Muscle layer of colon (tissue), 2 donors: ENCODE results near the gene FAM9C.
"Not testable (repeated sequence)": the region's sequence is repeated elsewhere in the genome, so short reads cannot be mapped to it uniquely, and the experiment has no call there.

Experiments used
- H3K27ac ChIP-seq: one replicate; pipeline ENCODE4 v1.7.0; 2013; ENCODE audit warnings: low read depth, mild to moderate bottlenecking, low read length, moderate library complexity
- H3K27me3 ChIP-seq, 2 donors: one replicate each; pipeline ENCODE4 v1.7.0; 2013; ENCODE audit warnings: low read length in 2 of 2, mild to moderate bottlenecking in 2 of 2; ENCODE audit not compliant: insufficient read depth in 2 of 2, control insufficient read depth in 1 of 2
- H3K36me3 ChIP-seq: one replicate; pipeline ENCODE4 v1.7.0; 2013; ENCODE audit warnings: mild to moderate bottlenecking, low read length; ENCODE audit not compliant: insufficient read depth
- H3K4me1 ChIP-seq: one replicate; pipeline ENCODE4 v1.7.0; 2013; ENCODE audit warnings: mild to moderate bottlenecking, low read length; ENCODE audit not compliant: insufficient read depth
- H3K4me3 ChIP-seq, 2 donors: one replicate each; pipeline ENCODE4 v1.7.0; 2013; ENCODE audit warnings: low read length in 2 of 2, low read depth in 1 of 2, mild to moderate bottlenecking in 1 of 2, moderate library complexity in 1 of 2
- H3K9ac ChIP-seq: one replicate; pipeline ENCODE4 v1.7.0; 2013; ENCODE audit warnings: low read length
- H3K9me3 ChIP-seq: one replicate; pipeline ENCODE4 v1.7.0; 2013; ENCODE audit warnings: mild to moderate bottlenecking, low read length
- donor health status: abdominal sarcoma.
- donor health status: Adenocarcinoma of cecum.

The FAM9C gene

DNA sequence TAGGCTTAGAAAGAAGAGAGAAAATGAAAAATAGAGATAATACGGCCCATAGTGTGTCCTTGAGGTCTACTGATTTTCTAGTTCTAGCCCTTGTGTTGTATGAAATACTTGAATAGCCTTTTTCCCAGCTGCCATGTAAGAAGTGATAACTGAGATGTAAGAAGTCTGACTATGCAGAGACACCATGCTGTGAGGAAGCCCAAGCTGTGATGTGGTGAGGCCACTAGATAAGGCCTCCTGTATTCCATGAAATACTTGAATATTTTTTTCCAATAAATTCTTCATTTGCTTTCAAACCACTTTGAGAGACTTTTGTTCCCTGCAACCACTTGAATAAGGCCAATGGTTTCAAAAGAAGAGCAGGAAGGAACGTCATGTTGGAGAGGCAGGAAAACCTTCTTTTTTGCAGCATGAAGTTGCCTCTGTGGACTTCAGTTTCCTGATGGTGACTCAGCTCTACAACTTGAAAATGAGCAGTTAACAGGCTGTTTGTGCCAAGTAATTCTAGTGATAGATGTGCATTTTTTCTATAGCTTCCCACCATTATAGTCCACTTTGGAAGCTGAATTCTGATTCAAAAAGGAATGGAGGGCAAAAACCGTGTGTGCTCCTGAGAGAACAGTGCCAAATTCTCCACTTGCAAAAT lies 25.5 kb upstream of the FAM9C start:
- Histone ChIP-seq H3K4me3 (no peak overlapping the region), H3K4me1 (no peaks in the 10 kb centered on the region), H3K9me3 (peaks cover 6% of the 10 kb centered on the region), H3K36me3 (no peaks in the 10 kb centered on the region), H3K27me3 (no peaks in the 10 kb centered on the region), H3K9ac (no peak overlapping the region), H3K27ac (no peak overlapping the region)

- Histone ChIP-seq H3K27ac (no peak overlapping the region), H3K9me3 (peaks cover 6% of the 10 kb centered on the region), H3K4me3 (no peak overlapping the region), H3K9ac (no peak overlapping the region), H3K36me3 (no peaks in the 10 kb centered on the region), H3K4me1 (no peaks in the 10 kb centered on the region), H3K27me3 (no peaks in the 10 kb centered on the region)
Measured at GRCh38 chrX:13068651-13069050, 24.2 kb upstream of the FAM9C start.

- no peaks in the 10 kb centered on the region for H3K27me3 ChIP-seq
- H3K36me3 ChIP-seq = no peaks in the 10 kb centered on the region
- H3K9me3 ChIP-seq = peaks cover 6% of the 10 kb centered on the region
- H3K4me1 ChIP-seq = no peaks in the 10 kb centered on the region
- no peak overlapping the region for H3K4me3 ChIP-seq
- no peak overlapping the region for H3K27ac ChIP-seq
- H3K9ac ChIP-seq = no peak overlapping the region
Measured at GRCh38 chrX:13067773-13068172, 23.4 kb upstream of the FAM9C start.

DNA sequence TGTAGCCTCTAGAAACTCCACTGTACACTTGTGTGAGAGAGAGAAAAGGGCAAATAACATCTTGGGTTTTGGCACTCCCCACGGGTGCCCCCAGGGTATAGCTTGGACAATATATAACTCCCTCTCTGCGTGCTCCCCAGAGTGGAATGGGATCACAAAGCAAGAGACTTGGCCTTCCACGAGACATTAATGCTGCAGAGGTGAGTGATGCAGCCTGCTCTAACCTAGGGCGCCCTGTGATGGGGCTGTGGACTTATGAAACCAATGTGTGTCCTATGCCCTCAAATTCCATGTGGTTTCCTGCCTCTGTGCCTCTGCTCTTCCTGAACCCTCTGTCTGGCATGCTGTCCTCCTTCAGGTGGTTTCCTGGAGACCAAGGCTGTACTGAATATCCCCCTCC lies 22.0 kb upstream of the FAM9C start:
- H3K36me3 ChIP-seq = no peaks in the 10 kb centered on the region
- no peaks in the 10 kb centered on the region for H3K27me3 ChIP-seq
- H3K27ac ChIP-seq = no peak overlapping the region
- H3K4me3 ChIP-seq = no peak overlapping the region
- H3K9ac ChIP-seq = no peak overlapping the region
- H3K9me3 ChIP-seq = peaks cover 6% of the 10 kb centered on the region
- H3K4me1 ChIP-seq = no peaks in the 10 kb centered on the region

DNA sequence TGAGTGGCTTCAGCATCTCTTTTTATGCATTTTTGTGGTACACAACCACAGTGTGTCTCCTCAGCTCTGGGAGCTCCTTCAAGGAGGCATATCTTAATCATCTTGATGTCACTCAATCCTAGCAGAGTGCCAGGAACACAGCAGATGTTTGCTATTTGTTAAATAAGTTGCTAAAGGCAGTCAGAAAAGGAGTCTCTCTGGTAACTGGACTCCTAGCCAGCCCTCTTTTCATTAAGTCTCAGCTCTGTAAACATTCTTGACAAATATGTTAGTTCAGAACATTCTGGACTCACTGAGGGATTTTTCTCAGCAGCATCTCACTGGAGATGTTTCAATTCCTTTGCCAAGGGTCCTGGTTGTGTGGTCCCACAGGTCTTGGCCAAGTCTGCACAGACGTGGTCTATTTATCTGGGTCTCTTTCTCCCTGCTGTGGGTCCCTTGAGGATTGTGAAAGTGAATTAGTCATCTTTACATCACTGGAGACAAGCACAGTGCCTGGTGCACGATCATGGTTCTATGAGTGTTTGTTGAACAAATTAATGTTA lies 20.3 kb upstream of the FAM9C start:
- no peaks in the 10 kb centered on the region for H3K4me1 ChIP-seq
- no peak overlapping the region for H3K27ac ChIP-seq
- no peaks in the 10 kb centered on the region for H3K36me3 ChIP-seq
- no peak overlapping the region for H3K4me3 ChIP-seq
- H3K9me3 ChIP-seq = peaks cover 6% of the 10 kb centered on the region
- no peaks in the 10 kb centered on the region for H3K27me3 ChIP-seq
- no peak overlapping the region for H3K9ac ChIP-seq

GRCh38 chrX:13063124-13063523 lies 18.7 kb upstream of the FAM9C start:
- not testable (repeated sequence) for H3K27me3 ChIP-seq

GRCh38 chrX:13062331-13062730 lies 17.9 kb upstream of the FAM9C start:
- H3K9me3 ChIP-seq, H3K27ac ChIP-seq, H3K27me3 ChIP-seq, H3K9ac ChIP-seq, H3K4me3 ChIP-seq, H3K4me1 ChIP-seq, H3K36me3 ChIP-seq: not testable (repeated sequence)

More at GRCh38 chrX:13063124-13063523, 18.7 kb upstream of the FAM9C start:
- not testable (repeated sequence) for H3K9me3 ChIP-seq, H3K4me3 ChIP-seq, H3K36me3 ChIP-seq, H3K4me1 ChIP-seq, H3K9ac ChIP-seq, H3K27ac ChIP-seq

GRCh38 chrX:13061215-13061708 lies 16.8 kb upstream of the FAM9C start:
- H3K4me1 ChIP-seq, H3K36me3 ChIP-seq, H3K9me3 ChIP-seq, H3K4me3 ChIP-seq, H3K9ac ChIP-seq, H3K27me3 ChIP-seq, H3K27ac ChIP-seq: not testable (repeated sequence)

- Histone ChIP-seq H3K4me3 (no peak overlapping the region), H3K27ac (no peak overlapping the region), H3K36me3 (no peaks in the 10 kb centered on the region), H3K4me1 (no peaks in the 10 kb centered on the region), H3K9me3 (no peaks in the 10 kb centered on the region), H3K27me3 (peaks cover 0 to 5% of the 10 kb centered on the region in 2 donors), H3K9ac (no peak overlapping the region)
Measured at GRCh38 chrX:13059637-13060499, 15.4 kb upstream of the FAM9C start.

DNA sequence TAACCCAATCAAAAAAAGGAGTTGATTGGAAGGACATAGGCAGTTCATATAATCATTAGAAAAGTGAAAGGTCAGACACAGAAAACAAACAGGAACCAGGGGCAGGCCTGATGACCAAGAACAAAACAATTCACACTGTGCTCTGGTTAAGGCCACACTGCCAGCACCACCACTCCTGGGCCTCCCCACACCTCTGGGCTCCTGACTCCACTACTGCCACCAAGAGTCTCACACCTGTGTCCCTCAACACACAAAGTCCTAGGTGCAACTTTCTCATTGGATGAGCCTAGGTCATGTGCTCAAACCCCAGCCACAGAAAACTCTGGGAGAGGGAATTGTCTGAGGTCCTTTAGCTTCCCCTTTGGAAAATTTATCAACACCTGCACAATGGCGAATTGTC lies 11.1 kb upstream of the FAM9C start:
- Histone ChIP-seq H3K27ac (no peak overlapping the region), H3K9me3 (no peaks in the 10 kb centered on the region), H3K4me3 (no peak overlapping the region)

GRCh38 chrX:13053171-13053570 lies 8.8 kb upstream of the FAM9C start:
- H3K4me1 ChIP-seq = no peaks in the 10 kb centered on the region
- H3K27me3 ChIP-seq = peaks cover 0 to 3% of the 10 kb centered on the region in 2 donors
- H3K4me3 ChIP-seq = no peak overlapping the region
- H3K9me3 ChIP-seq = no peaks in the 10 kb centered on the region
- no peaks in the 10 kb centered on the region for H3K36me3 ChIP-seq
- no peak overlapping the region for H3K9ac ChIP-seq
- no peak overlapping the region for H3K27ac ChIP-seq

More for the DNA sequence above, 11.1 kb upstream of the FAM9C start:
- Histone ChIP-seq H3K27me3 (peaks cover 0 to 5% of the 10 kb centered on the region in 2 donors), H3K4me1 (no peaks in the 10 kb centered on the region), H3K36me3 (no peaks in the 10 kb centered on the region), H3K9ac (no peak overlapping the region)
